HG03342 (cell line): ENCODE data around the gene EEA1.
"Not testable (repeated sequence)": the region's sequence is repeated elsewhere in the genome, so short reads cannot be mapped to it uniquely, and the experiment has no call there.

ENCODE experiments used
- ATAC-seq: cut with Tn5 transposase; IDR thresholded peaks from one replicate; pipeline ENCODE4 v1.9.1; 2021; ENCODE audit warnings: mild to moderate bottlenecking, moderate library complexity; ENCODE audit not compliant: unreplicated experiment

Gene EEA1

GRCh38 chr12:92928962-92929915 lies at the start of gene EEA1:
Gene EEA1 (minus strand): TSS chr12:92929295. CDS start chr12:92929066, 229 bp downstream.
- peak; percentile 84 for ATAC-seq

- ATAC-seq, result no peak
Measured at GRCh38 chr12:92978607-92979006, 49.5 kb upstream of the EEA1 start.

- no peak for ATAC-seq
Measured at GRCh38 chr12:92977326-92977725, 48.2 kb upstream of the EEA1 start.

- ATAC-seq, result no peak
Measured at GRCh38 chr12:92974759-92975158, 45.7 kb upstream of the EEA1 start.

DNA sequence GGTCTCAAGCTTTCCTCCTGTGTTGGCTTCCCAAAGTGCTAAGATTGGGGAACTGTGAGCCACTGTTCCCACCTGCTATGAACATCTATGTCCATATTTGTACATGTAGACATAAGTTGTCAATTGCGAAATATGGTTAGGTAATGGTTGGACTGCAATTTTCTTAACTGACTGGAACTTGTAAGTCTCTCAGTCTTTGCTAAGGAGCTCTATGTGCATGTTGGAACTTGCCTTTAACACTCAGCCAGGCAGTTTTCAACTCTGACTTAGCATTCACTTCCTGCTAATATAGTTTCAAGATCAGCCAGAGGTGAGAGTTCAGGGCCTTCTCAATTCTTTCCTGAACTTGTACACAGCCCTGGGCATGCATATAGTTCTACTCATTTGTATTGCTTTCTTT lies 44.5 kb upstream of the EEA1 start:
- ATAC-seq, result no peak

DNA sequence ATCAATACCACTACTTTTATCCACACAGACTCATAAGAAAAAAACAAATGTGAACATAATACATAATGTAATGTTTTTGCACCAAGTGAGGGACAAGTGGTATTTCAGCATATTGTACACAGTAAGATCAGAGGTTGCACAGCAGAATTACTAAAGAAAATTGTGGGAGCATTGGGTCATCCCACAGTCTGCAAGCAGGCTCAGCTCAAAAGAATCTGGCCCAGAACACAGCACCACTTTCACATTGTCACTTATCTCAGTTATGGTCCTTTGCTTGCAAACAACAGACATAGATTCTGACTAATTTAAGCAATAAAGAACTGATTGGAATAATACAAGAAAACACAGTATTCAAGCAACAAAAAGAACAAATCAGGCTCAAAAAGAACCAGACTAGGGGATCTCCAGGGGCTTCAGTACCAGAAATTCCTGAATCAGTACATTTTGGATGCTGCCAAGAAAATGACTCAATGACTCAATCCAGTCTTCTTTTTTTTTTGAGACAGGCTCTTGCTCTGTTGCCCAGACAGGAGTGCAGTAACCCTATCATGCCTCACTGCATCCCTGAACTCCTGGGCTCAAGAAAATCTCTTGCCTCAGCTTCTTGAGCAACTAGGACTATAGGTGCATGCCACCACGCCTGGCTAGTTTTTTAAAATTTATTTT lies 42.9 kb upstream of the EEA1 start:
- no peak for ATAC-seq

DNA sequence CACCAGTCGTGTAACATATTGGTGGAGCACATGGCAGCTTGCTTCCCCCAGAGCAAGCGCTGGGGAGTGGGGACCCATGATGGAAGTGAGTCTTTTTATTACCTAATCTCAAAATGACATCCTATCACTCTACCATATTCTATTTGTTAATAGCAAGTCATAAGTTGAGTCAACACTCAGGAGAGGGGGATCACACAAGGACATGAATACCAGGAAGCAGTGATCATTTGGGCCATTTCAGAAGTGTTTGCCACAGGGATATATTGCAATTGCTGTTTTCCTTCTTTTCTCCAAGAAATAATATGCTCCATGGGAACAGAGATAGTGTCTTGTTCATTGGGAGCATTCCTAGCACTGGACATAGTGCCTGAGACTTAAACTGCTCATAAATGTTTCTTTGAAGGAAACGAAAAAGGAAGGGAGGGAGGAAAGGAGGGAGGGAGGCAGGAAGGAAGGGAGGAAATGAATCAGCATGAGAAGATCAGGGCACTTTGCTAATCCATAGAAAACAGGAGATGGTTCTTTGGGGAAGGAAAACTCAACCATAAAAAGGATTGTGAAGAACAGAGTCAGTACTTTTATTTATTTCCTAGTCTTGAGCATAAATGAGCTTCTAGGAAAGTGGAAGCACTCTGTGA lies 39.2 kb upstream of the EEA1 start:
- no peak for ATAC-seq

DNA sequence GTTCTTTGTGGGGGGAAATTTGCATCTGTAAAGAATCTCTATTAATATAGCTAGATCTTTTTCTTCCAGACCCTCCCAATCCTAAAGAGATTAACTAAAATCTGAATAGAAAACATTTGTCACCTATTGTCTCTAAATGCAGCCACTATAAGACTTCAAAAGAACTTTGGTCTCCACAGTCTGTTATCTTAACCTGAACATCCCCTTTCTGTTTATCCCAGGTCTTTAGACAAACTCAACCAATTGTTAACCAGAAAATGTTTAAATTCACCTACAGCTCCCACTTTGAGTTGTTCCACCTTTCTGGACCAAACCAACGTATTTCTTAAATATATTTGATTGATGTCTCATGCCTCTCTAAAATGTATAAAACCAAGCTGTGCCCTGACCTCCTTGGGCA lies 35.3 kb upstream of the EEA1 start:
- not testable (repeated sequence) for ATAC-seq

DNA sequence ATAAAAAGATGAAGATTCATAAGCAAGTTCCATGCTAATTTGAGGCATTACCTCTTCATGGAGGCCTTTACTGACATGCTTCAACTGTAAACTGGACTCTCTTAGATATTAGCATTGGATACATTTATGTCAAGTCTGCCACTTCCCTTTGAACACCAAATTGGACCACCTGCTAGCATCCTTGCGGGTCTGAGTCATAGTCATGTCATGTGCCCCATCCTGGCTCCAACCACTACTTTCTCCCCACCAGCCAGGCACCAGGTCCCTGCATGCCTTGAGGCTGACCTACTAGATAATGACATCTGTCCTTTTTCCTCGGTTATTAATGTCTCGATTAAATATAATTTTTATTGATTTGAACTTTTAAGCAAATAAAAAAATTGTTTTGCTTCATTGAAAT lies 32.9 kb upstream of the EEA1 start:
- no peak for ATAC-seq

DNA sequence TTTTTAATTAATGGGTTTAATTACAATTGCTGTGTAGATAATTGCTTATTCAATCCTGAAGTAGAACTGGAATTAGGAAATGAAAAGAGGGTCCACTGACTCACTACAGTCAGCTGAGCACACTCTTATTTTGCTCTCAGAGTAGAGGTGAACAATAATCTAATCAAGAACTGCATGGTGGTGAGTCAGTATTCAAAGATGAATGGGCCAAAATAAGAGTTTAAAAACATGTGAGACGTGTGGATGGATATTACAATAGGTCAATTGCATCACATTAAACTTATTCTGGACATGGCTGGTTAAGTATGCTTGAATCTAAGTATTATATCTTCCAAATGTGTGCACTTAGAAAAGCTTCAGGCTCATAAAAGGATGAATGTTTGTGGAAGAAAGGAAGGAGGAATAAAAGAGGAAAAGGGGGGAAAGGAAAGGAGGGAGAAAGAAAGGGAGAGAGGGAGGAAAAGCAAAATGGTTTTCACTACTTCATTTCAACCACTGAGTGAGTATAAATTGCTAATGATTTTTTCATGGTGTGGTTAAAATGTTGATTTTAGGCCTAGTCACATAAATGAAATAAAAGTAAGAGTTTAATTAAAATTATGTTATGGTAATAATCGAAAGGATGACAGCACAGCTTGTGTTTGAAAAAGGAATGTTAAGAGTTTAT lies 27.0 kb upstream of the EEA1 start:
- ATAC-seq, result no peak

GRCh38 chr12:92953747-92954146 lies 24.7 kb upstream of the EEA1 start:
- ATAC-seq, result no peak

DNA sequence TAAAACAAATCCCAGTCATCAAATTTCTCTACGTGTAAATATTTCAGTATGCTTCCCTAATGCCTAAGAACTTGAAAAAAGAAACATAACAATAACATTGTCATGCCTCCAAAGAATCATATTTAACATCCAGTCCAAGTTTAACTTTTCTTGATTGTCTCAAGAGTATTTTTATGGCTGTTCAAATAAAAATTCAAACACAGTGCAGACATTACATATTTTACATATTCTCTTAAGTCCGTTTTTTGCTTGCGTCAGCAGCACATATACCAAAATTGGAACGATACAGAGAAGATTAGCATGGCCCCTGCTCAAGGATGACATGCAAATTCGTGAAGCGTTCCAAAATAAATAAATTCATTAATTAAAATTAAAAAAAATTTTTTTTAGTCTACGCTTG lies 23.3 kb upstream of the EEA1 start:
- ATAC-seq, result no peak

DNA sequence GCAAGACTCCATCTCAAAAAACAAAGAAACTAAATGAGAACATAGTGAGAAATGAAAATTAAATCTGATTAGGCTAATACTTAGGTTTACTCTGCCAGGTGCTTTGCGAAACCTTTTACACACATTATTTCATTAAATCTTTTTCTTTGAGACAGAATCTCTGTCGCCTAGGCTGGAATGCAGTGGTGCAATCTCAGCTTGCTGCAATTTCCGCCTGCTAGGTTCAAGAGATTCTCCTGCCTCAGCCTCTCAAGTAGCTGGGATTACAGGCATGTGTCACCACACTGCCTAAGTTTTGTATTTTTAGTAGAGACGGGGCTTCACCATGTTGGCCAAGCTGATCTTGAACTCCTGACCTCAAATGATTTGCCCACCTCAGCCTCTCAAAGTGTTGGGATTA lies 21.9 kb upstream of the EEA1 start:
- no peak for ATAC-seq

- ATAC-seq, result no peak
Measured at GRCh38 chr12:92950011-92950410, 20.9 kb upstream of the EEA1 start.

GRCh38 chr12:92949466-92949865 lies 20.4 kb upstream of the EEA1 start:
- no peak for ATAC-seq

GRCh38 chr12:92947589-92948215 lies 18.6 kb upstream of the EEA1 start:
- no peak for ATAC-seq

GRCh38 chr12:92945659-92946220 lies 16.6 kb upstream of the EEA1 start:
- no peak for ATAC-seq

DNA sequence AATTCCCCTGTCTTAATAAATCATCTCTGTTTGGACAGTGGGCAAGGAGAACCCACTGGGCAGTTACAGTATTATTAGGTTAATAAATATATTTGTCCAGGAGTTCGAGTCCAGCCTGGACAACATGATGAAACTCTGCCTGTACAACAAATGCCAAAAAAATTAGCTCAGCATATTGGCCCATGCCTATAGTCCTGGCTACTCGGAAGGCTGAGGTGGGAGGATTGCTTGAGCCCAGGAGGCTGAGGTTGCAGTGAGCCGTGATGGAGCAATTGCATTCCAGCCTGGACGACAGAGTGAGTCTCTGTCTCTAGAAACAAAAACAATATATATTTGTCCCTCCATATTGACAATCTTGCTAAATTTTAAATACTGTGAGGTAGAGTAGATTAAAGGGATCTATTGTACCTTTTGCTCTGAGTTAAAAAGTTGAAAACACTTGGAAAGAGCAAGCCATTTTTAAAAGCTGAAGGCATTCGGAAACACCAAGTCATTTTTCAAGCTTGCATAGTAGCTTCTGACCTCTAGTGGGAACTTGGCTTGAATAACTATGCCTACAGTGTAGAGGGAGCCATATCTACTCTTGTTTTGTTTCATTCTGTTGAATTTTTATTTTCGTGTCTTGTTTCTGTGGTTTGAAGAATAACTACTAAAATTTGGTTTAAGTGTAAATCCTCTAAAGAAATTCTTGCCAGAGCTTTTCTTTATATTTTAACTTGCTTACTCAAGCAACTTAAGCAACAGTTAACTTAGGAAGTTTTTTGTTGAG lies 14.6 kb upstream of the EEA1 start:
- ATAC-seq, result peak; percentile 48

DNA sequence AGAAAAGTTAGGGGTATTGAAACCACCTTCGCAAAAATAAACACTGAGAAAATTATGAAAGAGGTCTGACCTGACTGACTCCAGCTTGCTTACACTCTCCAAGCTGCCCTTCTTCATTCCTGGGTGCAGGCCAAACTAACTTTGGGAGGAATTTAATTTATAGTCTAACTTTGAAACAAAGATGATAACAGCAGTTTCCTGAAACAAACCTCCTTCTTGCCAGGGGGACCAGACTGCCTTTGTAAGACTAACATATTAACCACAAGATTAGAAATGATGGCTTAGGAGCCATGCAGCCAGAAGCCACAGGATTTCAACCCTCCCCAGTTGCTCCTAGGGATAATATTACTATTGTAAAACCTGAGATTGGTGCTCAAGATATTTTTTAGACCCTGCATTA lies 13.8 kb upstream of the EEA1 start:
- ATAC-seq, result no peak

DNA sequence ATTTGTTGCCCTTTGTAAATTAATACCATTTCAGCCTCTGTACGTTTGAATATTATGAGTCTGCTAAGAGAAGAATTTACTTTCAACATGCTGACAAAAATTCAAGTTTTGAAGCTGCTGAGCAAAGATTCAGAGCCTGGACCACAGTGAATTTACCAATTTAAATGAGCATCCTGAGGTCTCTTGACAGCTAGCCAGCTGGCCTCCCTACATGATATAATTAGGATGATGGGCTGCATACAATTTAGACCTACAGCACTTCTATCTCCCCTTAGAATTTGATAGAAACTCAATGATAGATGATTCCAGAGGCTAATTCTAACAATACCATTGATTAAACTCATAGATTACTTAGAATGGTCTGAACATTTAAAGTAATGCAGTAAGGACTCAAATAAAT lies 10.0 kb upstream of the EEA1 start:
- no peak for ATAC-seq
